ENCODE data around the gene ATP6V0C.

- TF ChIP-seq CTCF (IDR thresholded peaks at IDR 0.05) (no peak), POLR2A (IDR thresholded peaks at IDR 0.05) (no peak)
Observed at GRCh38 chr16:2526135-2526534, 12.4 kb downstream of the ATP6V0C start.

Measured in testis (tissue), 2 donors.